HL-60 (cell line): ENCODE data around the gene NDUFA5.
"Not testable (repeated sequence)": the region's sequence is repeated elsewhere in the genome, so short reads cannot be mapped to it uniquely, and the experiment has no call there.

Source experiments
- DNase-seq, 2 experiments: peaks; one replicate each; pipeline ENCODE4 v3.0.0-alpha.2; 2010 to 2020; ENCODE audit warnings: low read depth in 1 of 2, low spot score in 1 of 2
- H3K27ac ChIP-seq: fragments of 250-450 bp; sonication (Bioruptor Pico); replicated peaks from 2 replicates; pipeline ENCODE4 v1.5.1; 2020; ENCODE audit warnings: mild to moderate bottlenecking, moderate library complexity
- H3K27me3 ChIP-seq: fragments of 250-450 bp; sonication (Bioruptor Pico); 2 replicates; pipeline ENCODE4 v1.5.1; 2021; ENCODE audit warnings: mild to moderate bottlenecking, moderate library complexity; ENCODE audit not compliant: insufficient read depth, poor library complexity, severe bottlenecking
- H3K4me3 ChIP-seq: replicated peaks from 2 replicates; pipeline ENCODE4 v1.5.1; 2011; ENCODE audit warnings: mild to moderate bottlenecking, control low read depth, low read length; ENCODE audit not compliant: insufficient read depth
- CTCF ChIP-seq: IDR thresholded peaks from one replicate; pipeline ENCODE4 v1.5.1; 2011; ENCODE audit warnings: low read length, control low read depth, inconsistent platforms; ENCODE audit not compliant: insufficient read depth
- GABPA ChIP-seq: IDR thresholded peaks from 2 replicates; pipeline ENCODE4 v1.6.1; 2012; ENCODE audit warnings: low read depth
- POLR2AphosphoS5 ChIP-seq: IDR thresholded peaks from 2 replicates; pipeline ENCODE4 v1.6.1; 2012; ENCODE audit warnings: low read depth
- REST ChIP-seq: IDR thresholded peaks from 2 replicates; pipeline ENCODE4 v1.6.1; 2012; ENCODE audit warnings: low read depth; ENCODE audit not compliant: insufficient replicate concordance
- SPI1 ChIP-seq: IDR thresholded peaks from 2 replicates; pipeline ENCODE4 v1.6.1; 2012; ENCODE audit warnings: low read depth, mild to moderate bottlenecking, borderline replicate concordance

NDUFA5 gene

GRCh38 chr7:123528265-123528664 is 29.4 kb downstream of the NDUFA5 start:
- Histone ChIP-seq H3K27ac (no peak overlapping the region), H3K27me3 (peaks cover 9% of the 10 kb centered on the region), H3K4me3 (no peak overlapping the region)
- DNase-seq = no peak
- TF ChIP-seq REST (no peak), SPI1 (no peak), CTCF (no peak), GABPA (no peak), POLR2AphosphoS5 (no peak)

- H3K27me3 ChIP-seq, H3K4me3 ChIP-seq, DNase-seq, H3K27ac ChIP-seq: not testable (repeated sequence)
These were observed 29.8 kb downstream of the NDUFA5 start for GRCh38 chr7:123527712-123528225.

- not testable (repeated sequence) for H3K27ac ChIP-seq, H3K4me3 ChIP-seq, H3K27me3 ChIP-seq, DNase-seq
These were observed 31.1 kb downstream of the NDUFA5 start for GRCh38 chr7:123526533-123526932.

- Histone ChIP-seq H3K27ac (no peak overlapping the region), H3K27me3 (no peaks in the 10 kb centered on the region), H3K4me3 (no peak overlapping the region)
- TF ChIP-seq REST = no peak
- no peak for TF ChIP-seq POLR2AphosphoS5
- no peak for TF ChIP-seq CTCF
- no peak for TF ChIP-seq GABPA
- no peak for TF ChIP-seq SPI1
- DNase-seq = no peak
These were observed 35.6 kb downstream of the NDUFA5 start for GRCh38 chr7:123522066-123522465.

GRCh38 chr7:123505221-123505620 is 52.4 kb downstream of the NDUFA5 start:
- no peak for DNase-seq
- Histone ChIP-seq H3K27me3 (no peaks in the 10 kb centered on the region), H3K27ac (no peak overlapping the region), H3K4me3 (no peak overlapping the region)
- no peak for TF ChIP-seq POLR2AphosphoS5
- no peak for TF ChIP-seq GABPA
- TF ChIP-seq REST = no peak
- no peak for TF ChIP-seq CTCF
- no peak for TF ChIP-seq SPI1
